HepG2 (cell line): Measurements from ENCODE around the gene RGL3. TPM values are rescaled to one million over a fixed set of nuclear protein-coding genes. Genes with fewer than 3 reads are reported as not detected.

Experiments
- BATF2 ChIP-seq: sonication (generic); formaldehyde crosslinking; IDR thresholded peaks from 2 replicates; pipeline ENCODE4 v1.8.0; 2022; ENCODE audit warnings: mild to moderate bottlenecking, missing genetic modification reagents, moderate library complexity
- CEBPZ ChIP-seq: IDR thresholded peaks from 2 replicates; pipeline ENCODE4 v1.6.1; 2012; ENCODE audit warnings: low read length, improper control_type of control experiment
- CHD4 ChIP-seq: fragments of 200-600 bp; sonication (generic); IDR thresholded peaks from 2 replicates; pipeline ENCODE4 v1.7.0; 2017; ENCODE audit warnings: mild to moderate bottlenecking, low read length, borderline replicate concordance
- DMTF1 ChIP-seq: sonication (generic); formaldehyde crosslinking; IDR thresholded peaks from 2 replicates; pipeline ENCODE4 v1.4.0; 2020; ENCODE audit warnings: mild to moderate bottlenecking, missing genetic modification reagents
- FOXC1 ChIP-seq: sonication (generic); formaldehyde crosslinking; IDR thresholded peaks from 2 replicates; pipeline ENCODE4 v1.8.0; 2022; ENCODE audit warnings: mild to moderate bottlenecking, missing genetic modification reagents, borderline replicate concordance
- FOXK1 ChIP-seq: sonication (generic); formaldehyde crosslinking; IDR thresholded peaks from 2 replicates; pipeline ENCODE4 v1.4.0; 2020; ENCODE audit warnings: low read depth, missing genetic modification reagents, borderline replicate concordance
- IRF9 ChIP-seq: sonication (generic); formaldehyde crosslinking; IDR thresholded peaks from 2 replicates; pipeline ENCODE4 v1.8.0; 2022; ENCODE audit warnings: missing genetic modification reagents, mild to moderate bottlenecking, borderline replicate concordance
- KDM5A ChIP-seq: fragments of 200-600 bp; sonication (generic); IDR thresholded peaks from 2 replicates; pipeline ENCODE4 v1.7.0; 2018; ENCODE audit warnings: antibody characterized with exemption, mild to moderate bottlenecking, low read length, borderline replicate concordance
- MIER3 ChIP-seq: IDR thresholded peaks from 2 replicates; pipeline ENCODE4 v1.6.1; 2016; ENCODE audit warnings: missing compliant biosample characterization, borderline replicate concordance
- NFE2L2 ChIP-seq: fragments of 150-350 bp; IDR thresholded peaks from 2 replicates; pipeline ENCODE4 v1.6.1; 2014; ENCODE audit warnings: low read length
- NR2C2 ChIP-seq: sonication (generic); formaldehyde crosslinking; IDR thresholded peaks from 2 replicates; pipeline ENCODE4 v1.4.0; 2020; ENCODE audit warnings: missing genetic modification reagents, mild to moderate bottlenecking, moderate library complexity, borderline replicate concordance
- PBX3 ChIP-seq: sonication (generic); formaldehyde crosslinking; IDR thresholded peaks from 2 replicates; pipeline ENCODE4 v1.8.1; 2023; ENCODE audit warnings: missing genetic modification reagents, inconsistent platforms, borderline replicate concordance
- PRMT3 ChIP-seq: sonication (generic); formaldehyde crosslinking; IDR thresholded peaks from 2 replicates; pipeline ENCODE4 v1.8.1; 2022; ENCODE audit warnings: low read depth, mild to moderate bottlenecking, moderate library complexity, missing genetic modification reagents, borderline replicate concordance
- THAP8 ChIP-seq: sonication (generic); formaldehyde crosslinking; IDR thresholded peaks from 2 replicates; pipeline ENCODE4 v1.5.1; 2020; ENCODE audit warnings: missing genetic modification reagents, mild to moderate bottlenecking, borderline replicate concordance
- ZFP82 ChIP-seq: sonication (generic); formaldehyde crosslinking; IDR thresholded peaks from 2 replicates; pipeline ENCODE4 v1.5.1; 2020; ENCODE audit warnings: mild to moderate bottlenecking, missing genetic modification reagents, borderline replicate concordance
- ZNF430 ChIP-seq: sonication (generic); formaldehyde crosslinking; IDR thresholded peaks from 2 replicates; pipeline ENCODE4 v1.9.0; 2021; ENCODE audit warnings: mild to moderate bottlenecking, missing genetic modification reagents
- ZNF839 ChIP-seq: sonication (generic); formaldehyde crosslinking; IDR thresholded peaks from 2 replicates; pipeline ENCODE4 v1.4.0; 2020; ENCODE audit warnings: missing genetic modification reagents, mild to moderate bottlenecking, borderline replicate concordance
- ZSCAN12 ChIP-seq: sonication (generic); formaldehyde crosslinking; IDR thresholded peaks from 2 replicates; pipeline ENCODE4 v1.9.0; 2021; ENCODE audit warnings: mild to moderate bottlenecking, missing genetic modification reagents
- polyA plus RNA-seq, 8 experiments: library from polyadenylated mRNA; depleted of rRNA in 3 of 8; stranded (reverse) in 7 of 8; unstranded in 1 of 8; fragments of >200 nt; fragmentation: Illumina TruSeq in 4 of 8; extraction: Trizol in 4 of 8; gene quantifications; 2 replicates each; pipeline versions ENCODE4 v1.2.1 to v1.2.3, GENCODE V29; 2011 to 2016; ENCODE audit warnings: low read depth in 4 of 8, missing spikeins in 1 of 8, mixed read lengths in 1 of 8; ENCODE audit not compliant: insufficient read depth in 1 of 8
- total RNA-seq, 5 experiments: library from RNA; depleted of rRNA; stranded (reverse); fragments of >200 nt; fragmentation: Illumina TruSeq; extraction: Trizol; gene quantifications; 2 replicates each; pipeline ENCODE4 v1.2.3, GENCODE V29; 2016; ENCODE audit warnings: low read depth in 1 of 5

RGL3 gene
- total and polyA plus RNA-seq, 2 of the 13 experiments (the other 11 are each of a cell fraction or from before 2014, with no cell fraction given) = 4.2 to 7.6 TPM

GRCh38 chr19:11375143-11375948 is 43.8 kb downstream of the RGL3 start (continued):
- TF ChIP-seq DMTF1 (CRISPR knock-in tag) (peak; percentile 65; the same call in 1 of the 2 replicates), KDM5A (no peak), FOXK1 (CRISPR knock-in tag) (no peak), ZSCAN12 (CRISPR knock-in tag) (no peak), CHD4 (no peak), PBX3 (CRISPR knock-in tag) (0 out of 2 replicates have a peak, but pooled peaks have one; percentile 16), NFE2L2 (no peak), IRF9 (CRISPR knock-in tag) (0 out of 2 replicates have a peak, but pooled peaks have one; percentile 68), ZFP82 (CRISPR knock-in tag) (no peak), BATF2 (CRISPR knock-in tag) (no peak), MIER3 (CRISPR knock-in tag) (no peak), PRMT3 (CRISPR knock-in tag) (peak; percentile 43; the same call in 1 of the 2 replicates), NR2C2 (no peak; the same call in 1 of the 2 replicates), ZNF430 (CRISPR knock-in tag) (0 out of 2 replicates have a peak, but pooled peaks have one; percentile 67), CEBPZ (no peak), FOXC1 (CRISPR knock-in tag) (peak; percentile 20; the same call in 1 of the 2 replicates), THAP8 (no peak), ZNF839 (CRISPR knock-in tag) (0 out of 2 replicates have a peak, but pooled peaks have one; percentile 82)
